Activated gamma-delta T cell treated with anti-CD3 and anti-CD28 coated beads, Interleukin-2, amount 50 U/mL, for 16 hours (primary cell): ENCODE results near the gene REM1.
"Not testable (repeated sequence)": the region's sequence is repeated elsewhere in the genome, so short reads cannot be mapped to it uniquely, and the experiment has no call there.

Source experiments
- DNase-seq: peaks from one replicate; pipeline ENCODE4 v3.0.0-alpha.2; 2020; ENCODE audit warnings: low read depth

The REM1 gene

GRCh38 chr20:31485450-31486339 lies 10.6 kb downstream of the REM1 start:
- no peak for DNase-seq

- DNase-seq = no peak
These were observed 13.0 kb downstream of the REM1 start for GRCh38 chr20:31488115-31488514.

DNA sequence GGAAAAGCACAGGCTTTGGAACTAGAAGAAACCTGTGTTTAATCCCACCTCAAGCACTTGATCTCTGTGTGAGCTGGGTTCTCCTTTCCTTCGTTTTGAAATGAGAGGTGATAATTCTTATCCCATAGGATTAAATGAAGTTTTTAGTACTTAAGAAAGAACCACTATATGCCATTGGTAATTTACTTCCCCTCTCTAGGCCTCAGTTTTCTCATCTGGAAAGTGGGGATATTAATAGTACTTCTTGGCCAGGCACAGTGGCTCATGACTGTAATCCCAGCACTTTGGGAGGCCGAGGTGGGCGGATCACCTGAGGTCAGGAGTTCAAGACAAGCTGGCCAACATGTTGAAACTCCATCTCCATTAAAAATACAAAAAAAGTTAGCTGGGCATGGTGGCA lies 14.1 kb downstream of the REM1 start:
- DNase-seq = no peak

- no peak for DNase-seq
These were observed 15.7 kb downstream of the REM1 start for GRCh38 chr20:31490752-31491151.

GRCh38 chr20:31494131-31494530 lies 19.0 kb downstream of the REM1 start:
- DNase-seq = no peak

DNA sequence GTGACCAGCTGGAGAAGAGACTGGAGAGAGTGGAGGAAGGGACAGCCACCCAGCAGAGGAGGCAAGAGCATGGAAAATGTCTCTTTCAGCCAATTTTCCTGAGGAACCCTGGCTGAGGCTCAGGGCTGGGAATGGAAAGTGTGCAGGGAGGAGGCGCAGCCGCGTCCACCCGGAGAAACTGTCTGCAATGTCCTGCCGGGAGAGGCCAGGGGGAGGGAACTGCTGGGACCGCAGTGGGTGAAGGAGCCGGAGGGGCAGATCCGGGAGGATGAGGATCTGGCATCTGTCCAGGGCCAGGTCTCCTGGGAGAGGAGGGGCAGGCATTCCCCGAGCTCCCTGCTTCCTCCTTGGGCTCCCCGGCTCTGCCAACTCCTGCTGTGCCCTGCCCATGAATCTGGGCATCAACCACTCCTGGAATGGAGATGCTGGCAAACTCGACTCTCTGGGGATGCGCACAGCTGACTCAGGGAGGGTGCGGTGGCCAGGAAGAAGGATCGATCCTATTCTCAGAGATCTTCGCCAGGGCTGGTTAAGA lies 21.7 kb downstream of the REM1 start:
- no peak for DNase-seq

GRCh38 chr20:31497838-31498540 lies 22.9 kb downstream of the REM1 start:
- DNase-seq = no peak

DNA sequence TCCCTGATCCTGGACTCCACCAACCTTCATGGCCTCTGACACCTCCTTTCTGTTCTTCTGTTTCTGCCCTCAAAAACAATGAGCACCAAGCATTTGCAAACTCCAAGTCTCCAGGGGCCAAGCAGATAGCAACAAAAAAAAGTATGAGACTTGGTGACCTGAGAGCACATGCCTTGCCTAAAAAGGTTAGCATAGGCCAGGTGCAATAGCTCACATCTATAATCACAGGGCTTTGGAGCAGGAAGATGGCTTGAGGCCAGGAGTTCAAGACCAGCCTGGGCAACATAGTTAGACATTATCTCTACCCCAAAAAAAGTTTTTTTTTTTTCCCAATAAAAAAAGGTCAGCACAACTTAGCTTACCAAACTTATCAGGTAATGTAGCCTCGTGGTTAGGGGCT lies 25.4 kb downstream of the REM1 start:
- DNase-seq = no peak

DNA sequence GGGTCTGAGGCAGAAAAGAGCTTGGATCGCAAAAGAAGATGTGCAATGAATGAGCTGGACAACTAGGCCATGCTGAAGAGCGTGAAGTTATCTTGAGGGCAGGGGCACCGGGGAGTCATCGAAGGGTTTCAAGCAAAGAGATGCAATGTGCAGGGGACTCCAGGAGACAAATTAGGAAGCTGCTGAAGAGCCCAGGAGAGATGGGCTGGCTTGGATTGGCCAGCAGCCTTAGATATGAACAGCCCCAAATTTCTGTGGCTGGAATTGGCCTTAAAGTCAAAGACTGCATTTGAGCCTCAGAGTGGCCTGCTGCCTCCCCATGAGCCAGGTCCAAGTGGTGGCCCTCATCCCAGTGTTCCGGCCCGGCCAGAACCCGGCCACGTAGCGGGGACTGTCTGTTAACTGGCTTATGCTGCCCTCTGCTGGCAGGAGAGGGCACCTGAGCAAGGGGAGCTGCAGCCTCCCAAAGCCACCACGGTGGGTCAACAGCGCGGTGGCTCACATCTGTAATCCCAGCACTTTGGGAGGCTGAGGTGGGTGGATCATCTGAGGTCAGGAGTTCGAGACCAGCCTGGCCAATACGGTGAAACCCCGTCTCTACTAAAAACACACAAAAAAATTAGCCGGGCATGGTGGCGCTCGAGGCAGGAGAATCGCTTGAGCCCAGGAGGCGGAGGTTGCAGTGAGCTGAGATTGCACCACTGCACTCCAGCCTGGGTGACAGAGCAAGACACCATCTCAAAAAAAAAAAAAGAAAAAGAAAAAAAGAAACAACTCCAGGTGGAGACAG lies 28.0 kb downstream of the REM1 start:
- DNase-seq = peak; percentile 63

DNA sequence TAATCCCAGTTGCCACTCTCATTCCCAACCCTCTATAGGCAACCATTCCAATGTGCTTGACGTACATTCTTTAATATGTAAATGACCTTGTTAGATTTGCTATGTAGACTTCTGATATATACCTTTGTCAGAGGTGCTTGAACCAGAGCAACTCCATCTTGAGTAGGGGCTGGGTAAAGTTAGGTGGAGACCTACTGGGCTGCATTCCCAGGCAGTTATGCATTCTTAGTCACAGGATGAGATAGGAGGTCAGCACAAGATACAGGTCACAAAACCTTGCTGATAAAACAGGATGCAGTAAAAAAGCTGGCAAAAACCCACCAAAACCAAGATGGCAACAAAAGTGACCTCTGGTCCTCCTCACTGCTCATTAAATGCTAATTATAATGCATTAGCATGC lies 30.8 kb downstream of the REM1 start:
- DNase-seq = no peak

DNA sequence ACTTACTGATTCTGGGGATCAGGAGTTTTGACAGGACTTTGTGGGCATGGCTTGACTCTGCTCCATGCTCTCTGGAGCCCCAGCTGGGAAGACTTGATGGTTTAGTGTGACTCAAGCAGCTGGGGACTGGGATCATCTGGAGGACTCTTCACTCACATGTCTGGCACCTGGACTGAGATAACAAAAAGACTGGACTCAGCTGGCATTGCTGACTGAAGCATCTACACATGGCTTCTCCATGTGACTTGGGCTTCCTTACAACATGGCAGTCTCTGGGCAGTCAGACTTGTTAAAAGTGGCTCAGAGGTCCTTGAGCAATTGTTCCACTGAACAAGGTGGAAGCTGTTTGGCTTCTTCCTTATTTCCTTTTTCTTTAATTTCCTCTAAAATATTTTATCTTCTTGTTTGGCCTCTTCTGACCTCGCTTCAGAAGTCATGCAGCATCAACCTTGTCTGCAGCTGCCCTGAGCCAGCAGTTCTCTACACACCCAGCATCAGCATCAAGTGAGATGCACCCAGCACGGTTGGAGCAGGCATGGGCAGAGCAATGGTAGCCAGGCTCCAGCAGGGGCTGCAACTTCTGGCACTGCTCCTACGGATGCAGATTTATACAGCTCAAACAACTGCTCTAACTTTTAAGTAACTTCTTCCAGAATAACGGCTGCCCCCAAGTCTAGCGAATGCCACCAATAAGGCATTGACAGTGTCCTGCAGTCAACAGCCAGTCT lies 33.6 kb downstream of the REM1 start:
- no peak for DNase-seq

DNA sequence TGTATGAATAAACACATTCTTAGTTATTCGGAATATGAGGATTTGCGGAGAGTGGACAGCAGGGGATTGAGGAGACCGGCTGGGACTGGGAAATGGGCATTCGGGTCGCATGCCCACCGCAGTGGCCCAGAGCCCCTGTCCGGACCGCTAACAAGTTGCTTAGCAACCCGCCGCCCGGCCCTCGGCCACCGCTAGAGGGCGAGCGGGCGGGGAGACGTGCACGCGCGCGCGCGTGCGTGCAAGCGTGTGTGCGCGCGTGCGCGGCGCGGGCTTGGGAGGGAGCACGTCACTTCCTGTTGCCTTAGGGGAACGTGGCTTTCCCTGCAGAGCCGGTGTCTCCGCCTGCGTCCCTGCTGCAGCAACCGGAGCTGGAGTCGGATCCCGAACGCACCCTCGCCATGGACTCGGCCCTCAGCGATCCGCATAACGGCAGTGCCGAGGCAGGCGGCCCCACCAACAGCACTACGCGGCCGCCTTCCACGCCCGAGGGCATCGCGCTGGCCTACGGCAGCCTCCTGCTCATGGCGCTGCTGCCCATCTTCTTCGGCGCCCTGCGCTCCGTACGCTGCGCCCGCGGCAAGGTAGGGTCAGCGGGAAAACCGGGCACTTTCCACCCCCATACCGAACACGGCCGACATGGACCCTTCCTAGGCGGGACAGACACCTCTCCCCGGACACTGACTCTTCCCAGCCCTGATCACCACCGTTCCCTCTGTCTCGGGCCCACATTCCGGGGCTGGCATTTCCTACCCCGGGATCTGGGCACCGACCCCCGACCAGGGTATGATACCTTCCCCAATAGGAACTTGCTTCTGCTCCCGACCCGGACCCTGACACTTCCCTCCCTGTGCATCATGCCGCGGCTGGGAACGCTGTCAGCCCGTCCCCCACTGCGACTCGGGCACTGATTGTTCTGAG lies 39.3 kb downstream of the REM1 start, which contains the start of gene HM13:
TSS of gene HM13 (plus strand) at position 289 of the 918 bp plus-strand sequence. CDS start at position 399, 110 bp downstream.
- peak; percentile 80 for DNase-seq

GRCh38 chr20:31515072-31515774 lies 40.1 kb downstream of the REM1 start:
- DNase-seq = no peak

- DNase-seq = no peak
These were observed 40.7 kb downstream of the REM1 start for GRCh38 chr20:31515775-31516107.

GRCh38 chr20:31516166-31516565 lies 41.1 kb downstream of the REM1 start:
- no peak for DNase-seq

- DNase-seq = no peak
These were observed 41.6 kb downstream of the REM1 start for GRCh38 chr20:31516651-31517050.

- DNase-seq = no peak
These were observed 42.3 kb downstream of the REM1 start for GRCh38 chr20:31517373-31517772.

DNA sequence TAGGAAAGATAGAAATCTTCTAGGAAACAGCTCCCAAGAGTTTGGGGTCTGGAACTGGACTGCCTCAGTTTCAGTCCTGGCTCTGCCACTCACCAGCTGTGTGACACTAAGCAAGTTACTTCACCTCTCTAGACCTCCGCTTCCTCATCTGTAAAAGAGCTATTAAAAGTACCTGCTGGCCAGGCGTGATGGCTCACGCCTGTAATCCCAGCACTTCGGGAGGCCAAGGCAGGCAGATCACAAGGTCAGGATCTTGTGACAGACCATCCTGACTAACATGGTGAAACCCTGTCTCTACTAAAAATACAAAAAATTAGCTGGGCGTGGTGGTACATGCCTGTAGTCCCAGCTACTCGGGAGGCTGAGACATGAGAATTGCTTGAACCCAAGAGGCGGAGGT lies 46.2 kb downstream of the REM1 start:
- not testable (repeated sequence) for DNase-seq

- no peak for DNase-seq
These were observed 47.6 kb downstream of the REM1 start for GRCh38 chr20:31522731-31523130.
